Naive thymus-derived CD8-positive, alpha-beta T cell (primary cell): ENCODE results near the gene ZMYND11. TPM values are rescaled to one million over a fixed set of nuclear protein-coding genes. Genes with fewer than 3 reads are reported as not detected.

ENCODE experiments used
- ATAC-seq, 2 donors: fragments of 150-1000 bp; cut with Tn5 transposase in 1 of 2; sonication (Bioruptor Pico), chemical (Tn5 transposase) in 1 of 2; 1 replicate in 1 of 2; 2 replicates in 1 of 2; pipeline ENCODE4 v1.10.0; 2021; ENCODE audit warnings: mild to moderate bottlenecking in 2 of 2, moderate library complexity in 2 of 2
- POLR2A ChIA-PET: fragments of 350-600 bp; sonication (Branson Sonifier 250); formaldehyde crosslinking; loops from one replicate; lab custom pipeline; 2021; ENCODE audit warnings: antibody characterized with exemption; lab: Charles Lee
- DNase-seq, 10 donors: peaks; one replicate each; pipeline versions ENCODE4 v3.0.0 to v3.0.0-alpha.2; 2020 to 2022
- H3K27ac Mint-ChIP-seq, 10 donors: one replicate each; pipeline ENCODE4 v1.8.0; 2020 to 2022; ENCODE audit warnings: mild to moderate bottlenecking in 10 of 10, mixed read lengths in 10 of 10, moderate library complexity in 4 of 10, inconsistent platforms in 1 of 10
- H3K27me3 Mint-ChIP-seq, 5 donors: one replicate each; pipeline ENCODE4 v1.8.0; 2021 to 2022; ENCODE audit warnings: mixed read lengths in 5 of 5
- H3K36me3 Mint-ChIP-seq, 3 donors: one replicate each; pipeline ENCODE4 v1.8.0; 2020 to 2022; ENCODE audit warnings: mixed read lengths in 3 of 3, mild to moderate bottlenecking in 2 of 3, inconsistent platforms in 1 of 3
- H3K4me1 Mint-ChIP-seq, 4 donors: one replicate each; pipeline ENCODE4 v1.8.0; 2021 to 2022; ENCODE audit warnings: mixed read lengths in 4 of 4
- H3K4me3 Mint-ChIP-seq, 10 donors: one replicate each; pipeline ENCODE4 v1.8.0; 2020 to 2022; ENCODE audit warnings: mild to moderate bottlenecking in 10 of 10, mixed read lengths in 10 of 10, moderate library complexity in 6 of 10, inconsistent platforms in 1 of 10
- H3K9me3 Mint-ChIP-seq, 9 donors: one replicate each; pipeline ENCODE4 v1.8.0; 2020 to 2022; ENCODE audit warnings: mixed read lengths in 9 of 9, mild to moderate bottlenecking in 3 of 9, inconsistent platforms in 1 of 9, moderate library complexity in 1 of 9
- polyA plus RNA-seq, 3 donors: library from polyadenylated mRNA; unstranded; fragments of 300-500 nt; fragmentation: Illumina TruSeq; gene quantifications; one replicate each; pipeline ENCODE4 v1.2.3, GENCODE V29; 2021
- total RNA-seq, 8 experiments: library from RNA in 2 of 8; stranded (reverse) in 2 of 8; gene quantifications; one replicate each; pipeline ENCODE4 v1.2.3 and lab custom pipeline; 2021 to 2026

ZMYND11 gene
- total and polyA plus RNA-seq, 5 experiments from 2014 or later: 29.8 to 71.1 (median 41.0) TPM

- POLR2A ChIA-PET: no interaction called here
- Mint-ChIP-seq H3K27ac (no peak overlapping the region), H3K4me1 (peaks cover 0 to 2% (median 0%) of the 10 kb centered on the region in 4 donors), H3K4me3 (no peak overlapping the region), H3K9me3 (no peaks in the 10 kb centered on the region), H3K27me3 (no peaks in the 10 kb centered on the region), H3K36me3 (peaks cover 0 to 46% (median 8%) of the 10 kb centered on the region in 3 donors)
- ATAC-seq (no peak), DNase-seq (no peak)
Measured at GRCh38 chr10:278707-279106, 143.5 kb downstream of the ZMYND11 start.

GRCh38 chr10:279232-279631, 144.0 kb downstream of the ZMYND11 start:
- Mint-ChIP-seq H3K27ac (peak overlapping the region in 1 of 10 donors; percentile 48), H3K4me1 (peaks cover 0 to 2% (median 0%) of the 10 kb centered on the region in 4 donors), H3K27me3 (peaks cover 0 to under 1% (median 0%) of the 10 kb centered on the region in 5 donors), H3K4me3 (no peak overlapping the region), H3K36me3 (peaks cover 0 to 51% (median 8%) of the 10 kb centered on the region in 3 donors), H3K9me3 (no peaks in the 10 kb centered on the region)
- DNase-seq: no peak
- POLR2A ChIA-PET: no interaction called here
- no peak for ATAC-seq

- DNase-seq (no peak), ATAC-seq (no peak)
- H3K27ac Mint-ChIP-seq: peak overlapping the region in 1 of 10 donors; percentile 48
- POLR2A ChIA-PET: no interaction called here
- H3K36me3 Mint-ChIP-seq: peaks cover 0 to 53% (median 8%) of the 10 kb centered on the region in 3 donors
- peaks cover 0 to 2% (median 0%) of the 10 kb centered on the region in 5 donors for H3K27me3 Mint-ChIP-seq
- H3K9me3 Mint-ChIP-seq: no peaks in the 10 kb centered on the region
- peaks cover 0 to 2% (median 0%) of the 10 kb centered on the region in 4 donors for H3K4me1 Mint-ChIP-seq
- H3K4me3 Mint-ChIP-seq: no peak overlapping the region
Measured at GRCh38 chr10:279655-280054, 144.4 kb downstream of the ZMYND11 start.

DNA sequence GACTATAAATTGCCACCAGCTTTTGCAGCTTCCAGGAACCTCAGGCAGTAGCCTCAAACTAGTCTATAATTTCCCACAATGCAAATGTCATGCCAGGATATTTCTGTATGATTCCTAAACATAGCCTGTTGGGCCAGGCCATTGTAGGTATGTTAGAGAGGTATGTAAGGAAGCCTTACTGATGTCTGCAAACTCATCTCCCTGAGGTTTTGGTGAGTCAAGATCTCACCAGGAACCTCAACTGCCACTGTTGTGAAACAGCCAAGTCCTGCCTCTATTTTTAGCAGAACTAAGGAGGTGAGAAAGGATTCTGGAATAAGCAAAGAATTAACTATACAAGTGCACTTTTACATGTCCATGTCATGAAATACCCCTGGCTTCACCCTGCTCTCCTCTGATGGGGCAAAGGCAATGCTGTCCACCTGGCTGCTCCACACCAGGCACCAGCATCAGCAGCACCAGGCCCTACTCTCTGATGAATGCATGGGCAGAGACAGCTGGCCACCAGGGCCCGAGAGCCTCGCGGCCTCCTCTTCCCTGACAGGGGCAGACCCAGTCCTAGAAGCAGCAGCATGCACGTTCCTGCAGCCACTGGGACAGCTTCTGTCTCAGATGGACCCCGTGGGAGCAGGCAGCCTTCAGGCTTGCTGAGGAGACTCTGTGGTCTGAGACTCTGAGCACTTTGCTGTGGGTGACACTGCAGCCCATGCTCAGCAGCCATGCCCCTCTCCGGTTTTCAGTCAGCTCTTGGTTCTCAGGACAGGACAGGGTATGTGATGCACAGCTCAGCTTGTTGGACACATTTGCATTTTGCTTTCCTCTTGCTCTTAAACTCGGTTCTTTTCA, 147.3 kb downstream of the ZMYND11 start:
- H3K4me1 Mint-ChIP-seq: peaks cover 0 to 2% (median 0%) of the 10 kb centered on the region in 4 donors
- ATAC-seq (no peak), DNase-seq (no peak)
- peaks cover 0 to 2% (median 0%) of the 10 kb centered on the region in 5 donors for H3K27me3 Mint-ChIP-seq
- no peaks in the 10 kb centered on the region for H3K9me3 Mint-ChIP-seq
- peak overlapping the region in 1 of 10 donors; percentile 65 for H3K27ac Mint-ChIP-seq
- H3K36me3 Mint-ChIP-seq: peaks cover 0 to 56% (median 10%) of the 10 kb centered on the region in 3 donors
- POLR2A ChIA-PET: no interaction called here
- no peak overlapping the region for H3K4me3 Mint-ChIP-seq

GRCh38 chr10:283140-283479, 147.9 kb downstream of the ZMYND11 start:
- H3K27me3 Mint-ChIP-seq: peaks cover 0 to 2% (median 0%) of the 10 kb centered on the region in 5 donors
- no peaks in the 10 kb centered on the region for H3K9me3 Mint-ChIP-seq
- no peak for DNase-seq
- H3K27ac Mint-ChIP-seq: peak overlapping the region in 1 of 10 donors; percentile 65
- H3K4me3 Mint-ChIP-seq: no peak overlapping the region
- H3K4me1 Mint-ChIP-seq: peaks cover 0 to 2% (median 0%) of the 10 kb centered on the region in 4 donors
- ATAC-seq: no peak
- POLR2A ChIA-PET: no interaction called here
- H3K36me3 Mint-ChIP-seq: peaks cover 0 to 55% (median 10%) of the 10 kb centered on the region in 3 donors

DNA sequence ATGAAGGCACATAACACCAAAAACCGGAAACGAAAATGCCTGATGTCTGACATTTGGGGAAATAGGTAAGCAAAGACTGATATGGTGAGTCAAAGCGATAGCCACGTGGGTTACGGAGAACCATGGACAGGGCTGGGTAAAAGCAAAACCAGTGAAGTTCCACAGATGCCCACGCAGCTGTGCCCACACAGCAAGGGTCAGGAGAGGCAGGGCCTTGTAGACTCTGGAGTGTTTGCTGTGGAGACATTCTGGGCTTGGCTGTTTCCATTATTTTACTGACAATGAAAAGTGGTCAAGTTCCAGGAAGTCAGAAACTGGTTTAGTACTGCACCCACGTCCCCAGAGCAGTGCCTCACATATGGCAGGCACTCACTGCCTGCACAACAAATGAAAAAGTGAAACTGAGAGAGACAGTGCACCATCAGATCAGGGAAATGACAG, 148.7 kb downstream of the ZMYND11 start:
- Mint-ChIP-seq H3K9me3 (no peaks in the 10 kb centered on the region), H3K36me3 (peaks cover 0 to 54% (median 10%) of the 10 kb centered on the region in 3 donors), H3K27ac (peak overlapping the region in 1 of 10 donors; percentile 40), H3K4me1 (peaks cover 0 to 2% (median 0%) of the 10 kb centered on the region in 4 donors), H3K4me3 (peak overlapping the region in 1 of 10 donors; percentile 55), H3K27me3 (peaks cover 0 to 2% (median 0%) of the 10 kb centered on the region in 5 donors)
- no peak for DNase-seq
- POLR2A ChIA-PET: no interaction called here
- no peak for ATAC-seq

- Mint-ChIP-seq H3K4me1 (peaks cover 0 to 3% (median 0%) of the 10 kb centered on the region in 4 donors), H3K36me3 (peaks cover 0 to 55% (median 10%) of the 10 kb centered on the region in 3 donors), H3K27ac (peak overlapping the region in 1 of 10 donors; percentile 40), H3K9me3 (no peaks in the 10 kb centered on the region), H3K27me3 (peaks cover 0 to 2% (median 0%) of the 10 kb centered on the region in 5 donors), H3K4me3 (no peak overlapping the region)
- POLR2A ChIA-PET: interaction anchor here (0.7 kb wide), 1 partner anchor 240 kb away, joined by 10 read pairs; no protein-coding TSS in a partner anchor
- ATAC-seq: no peak
- DNase-seq: no peak
Measured at GRCh38 chr10:285216-285615, 150.0 kb downstream of the ZMYND11 start.

GRCh38 chr10:287026-287709, 151.9 kb downstream of the ZMYND11 start:
- Mint-ChIP-seq H3K27ac (no peak overlapping the region), H3K9me3 (no peaks in the 10 kb centered on the region), H3K4me1 (peaks cover 0 to 2% (median 0%) of the 10 kb centered on the region in 4 donors), H3K36me3 (peaks cover 0 to 51% (median 3%) of the 10 kb centered on the region in 3 donors), H3K27me3 (peaks cover 0 to 2% (median 0%) of the 10 kb centered on the region in 5 donors), H3K4me3 (no peak overlapping the region)
- no peak for ATAC-seq
- DNase-seq: no peak
- POLR2A ChIA-PET: no interaction called here

GRCh38 chr10:287814-288213, 152.6 kb downstream of the ZMYND11 start:
- H3K27ac Mint-ChIP-seq: no peak overlapping the region
- peaks cover 0 to 48% (median 3%) of the 10 kb centered on the region in 3 donors for H3K36me3 Mint-ChIP-seq

GRCh38 chr10:288316-289200, 153.3 kb downstream of the ZMYND11 start:
- DNase-seq (no peak), ATAC-seq (no peak)
- no peaks in the 10 kb centered on the region for H3K9me3 Mint-ChIP-seq
- H3K27ac Mint-ChIP-seq: no peak overlapping the region
- H3K27me3 Mint-ChIP-seq: peaks cover 0 to 2% (median 0%) of the 10 kb centered on the region in 5 donors
- H3K4me1 Mint-ChIP-seq: peaks cover 0 to 3% (median 2%) of the 10 kb centered on the region in 4 donors
- POLR2A ChIA-PET: no interaction called here
- peaks cover 0 to 42% (median 3%) of the 10 kb centered on the region in 3 donors for H3K36me3 Mint-ChIP-seq
- H3K4me3 Mint-ChIP-seq: no peak overlapping the region

More at GRCh38 chr10:287814-288213, 152.6 kb downstream of the ZMYND11 start:
- no peak for ATAC-seq
- no peak for DNase-seq
- Mint-ChIP-seq H3K9me3 (no peaks in the 10 kb centered on the region), H3K4me3 (no peak overlapping the region), H3K27me3 (peaks cover 0 to 2% (median 0%) of the 10 kb centered on the region in 5 donors), H3K4me1 (peaks cover 0 to 3% (median 0%) of the 10 kb centered on the region in 4 donors)
- POLR2A ChIA-PET: no interaction called here

DNA sequence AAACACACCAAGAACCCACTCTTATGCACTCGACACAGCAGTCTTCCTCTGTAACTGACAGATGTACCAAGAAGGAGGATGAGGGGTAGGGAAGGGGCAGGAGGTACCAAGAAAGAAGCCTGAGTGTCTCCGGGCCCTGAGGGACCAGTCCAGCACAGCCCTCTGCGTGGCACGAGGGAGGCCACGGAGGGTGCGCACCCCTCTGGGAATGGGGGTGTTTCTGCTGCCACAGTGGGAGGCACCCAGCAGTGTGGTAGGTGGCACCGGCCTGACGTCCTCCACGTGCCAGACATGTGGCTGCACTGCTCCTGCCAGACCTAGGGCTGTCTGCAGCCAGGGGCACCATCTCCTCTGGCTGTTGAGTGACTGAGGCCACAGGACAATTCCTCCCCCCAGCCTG, 154.3 kb downstream of the ZMYND11 start:
- H3K27ac Mint-ChIP-seq: peak overlapping the region in 2 of 10 donors; percentile 35 to 50

More for the DNA sequence above, 154.3 kb downstream of the ZMYND11 start:
- no peak for ATAC-seq
- no peak for DNase-seq
- Mint-ChIP-seq H3K4me3 (no peak overlapping the region), H3K27me3 (no peaks in the 10 kb centered on the region), H3K36me3 (peaks cover 0 to 36% (median 3%) of the 10 kb centered on the region in 3 donors), H3K9me3 (no peaks in the 10 kb centered on the region), H3K4me1 (peaks cover 0 to 7% (median 3%) of the 10 kb centered on the region in 4 donors)
- POLR2A ChIA-PET: no interaction called here
